HEK293T (cell line): Measurements from ENCODE around the gene R3HDM2.

Experiments used
- CTCF ChIA-PET: fragments of 350-600 bp; formaldehyde crosslinking; extraction: SDS; loops from one replicate; lab custom pipeline; 2021; ENCODE audit warnings: antibody characterized with exemption, inconsistent platforms; lab: Yijun Ruan, JAX
- POLR2A ChIA-PET: fragments of 350-600 bp; formaldehyde crosslinking; extraction: SDS; loops from one replicate; lab custom pipeline; 2020; ENCODE audit warnings: antibody characterized with exemption, inconsistent platforms; lab: Yijun Ruan, JAX
- DNase-seq: peaks from one replicate; pipeline ENCODE4 v3.0.0; 2012; ENCODE audit warnings: mixed read lengths; ENCODE audit errors: extremely low spot score
- ARNT ChIP-seq: fragments of 450-650 bp; IDR thresholded peaks from 2 replicates; pipeline ENCODE4 v1.6.1; 2017; ENCODE audit warnings: mild to moderate bottlenecking
- BHLHE40 ChIP-seq: fragments of 450-650 bp; IDR thresholded peaks from 2 replicates; pipeline ENCODE4 v1.6.1; 2016; ENCODE audit warnings: mild to moderate bottlenecking, moderate library complexity, borderline replicate concordance
- CTBP1 ChIP-seq: fragments of 450-650 bp; IDR thresholded peaks from 2 replicates; pipeline ENCODE4 v1.6.1; 2016; ENCODE audit warnings: borderline replicate concordance
- ELF4 ChIP-seq: fragments of 450-650 bp; IDR thresholded peaks from 2 replicates; pipeline ENCODE4 v1.6.1; 2017; ENCODE audit warnings: antibody characterized with exemption
- FOXA1 ChIP-seq: fragments of 450-650 bp; IDR thresholded peaks from 2 replicates; pipeline ENCODE4 v1.6.1; 2016; ENCODE audit warnings: mild to moderate bottlenecking
- FOXK2 ChIP-seq: fragments of 450-650 bp; IDR thresholded peaks from 2 replicates; pipeline ENCODE4 v1.6.1; 2016; ENCODE audit warnings: mild to moderate bottlenecking
- FOXM1 ChIP-seq: fragments of 450-650 bp; IDR thresholded peaks from 2 replicates; pipeline ENCODE4 v1.6.1; 2017; ENCODE audit warnings: mild to moderate bottlenecking, borderline replicate concordance
- HDGF ChIP-seq: fragments of 450-650 bp; IDR thresholded peaks from 2 replicates; pipeline ENCODE4 v1.6.1; 2017; ENCODE audit warnings: antibody characterized with exemption, borderline replicate concordance
- L3MBTL2 ChIP-seq: fragments of 450-650 bp; conservative IDR thresholded peaks from 2 replicates; pipeline ENCODE4 v1.6.1; 2016; ENCODE audit warnings: mild to moderate bottlenecking
- LEF1 ChIP-seq: fragments of 450-650 bp; IDR thresholded peaks from 2 replicates; pipeline ENCODE4 v1.6.1; 2017; ENCODE audit warnings: mild to moderate bottlenecking, borderline replicate concordance
- NFRKB ChIP-seq: fragments of 450-650 bp; IDR thresholded peaks from 2 replicates; pipeline ENCODE4 v1.6.1; 2016; ENCODE audit warnings: mild to moderate bottlenecking, moderate library complexity
- SP1 ChIP-seq: fragments of 450-650 bp; IDR thresholded peaks from 2 replicates; pipeline ENCODE4 v1.6.1; 2017
- SUZ12 ChIP-seq: fragments of 450-650 bp; IDR thresholded peaks from 2 replicates; pipeline ENCODE4 v1.6.1; 2016; ENCODE audit warnings: mild to moderate bottlenecking
- TARDBP ChIP-seq: fragments of 450-650 bp; IDR thresholded peaks from 2 replicates; pipeline ENCODE4 v1.6.1; 2016
- ZNF384 ChIP-seq: fragments of 450-650 bp; IDR thresholded peaks from 2 replicates; pipeline ENCODE4 v1.6.1; 2016
- TF ChIP-seq, protein P1 (sequence below): fragments of 450-650 bp; IDR thresholded peaks from 2 replicates; pipeline ENCODE4 v1.6.1; 2016

The R3HDM2 gene

DNA sequence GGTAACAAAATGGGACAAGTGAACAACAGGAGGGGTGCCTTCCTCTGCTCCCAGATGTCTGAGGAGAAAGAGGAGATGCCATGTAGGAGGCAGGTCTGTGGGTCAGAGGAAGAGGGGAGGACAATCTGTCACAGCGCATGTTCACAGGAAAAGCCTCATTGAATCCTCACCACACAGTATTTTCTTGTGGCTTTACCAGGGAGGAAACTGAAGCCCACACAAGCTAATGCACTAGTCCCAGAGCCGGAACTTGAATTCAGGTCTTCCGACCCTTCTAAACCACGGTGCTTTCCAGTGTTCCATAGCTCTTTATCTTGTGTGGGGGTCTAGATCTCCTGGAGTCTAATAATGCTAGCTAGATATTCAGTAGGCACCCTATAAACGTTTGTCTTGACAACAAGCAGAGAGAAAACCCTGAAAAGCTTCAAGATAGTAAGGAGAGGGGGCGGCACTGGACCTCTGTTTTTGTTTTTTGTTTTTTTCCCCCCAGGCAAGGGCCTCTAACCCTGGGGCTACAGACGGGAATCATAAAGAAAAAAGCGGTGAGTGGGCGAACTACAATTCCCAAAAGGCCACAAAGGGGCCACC lies 201.7 kb downstream of the R3HDM2 start:
- TF ChIP-seq FOXA1 (no peak), L3MBTL2 (no peak), NFRKB (no peak), CTBP1 (no peak), FOXM1 (no peak), SUZ12 (no peak), FOXK2 (no peak), ELF4 (no peak), HDGF (no peak)
- TF ChIP-seq, protein P1, sequence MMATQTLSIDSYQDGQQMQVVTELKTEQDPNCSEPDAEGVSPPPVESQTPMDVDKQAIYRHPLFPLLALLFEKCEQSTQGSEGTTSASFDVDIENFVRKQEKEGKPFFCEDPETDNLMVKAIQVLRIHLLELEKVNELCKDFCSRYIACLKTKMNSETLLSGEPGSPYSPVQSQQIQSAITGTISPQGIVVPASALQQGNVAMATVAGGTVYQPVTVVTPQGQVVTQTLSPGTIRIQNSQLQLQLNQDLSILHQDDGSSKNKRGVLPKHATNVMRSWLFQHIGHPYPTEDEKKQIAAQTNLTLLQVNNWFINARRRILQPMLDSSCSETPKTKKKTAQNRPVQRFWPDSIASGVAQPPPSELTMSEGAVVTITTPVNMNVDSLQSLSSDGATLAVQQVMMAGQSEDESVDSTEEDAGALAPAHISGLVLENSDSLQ, result no peak
- POLR2A ChIA-PET, result interaction anchor here (0.5 to 5.5 kb wide), 17 partner anchors 8 to 237 kb away, joined by 3 to 87 read pairs (median 4); partner anchors contain the start of genes INHBE, LRP1, NEMP1 and NXPH4
- DNase-seq, result no peak
- CTCF ChIA-PET, result interaction anchor here (0.6 to 2.5 kb wide), 5 partner anchors 11 to 1151 kb away, joined by 3 to 21 read pairs (median 15); no protein-coding TSS in a partner anchor

DNA sequence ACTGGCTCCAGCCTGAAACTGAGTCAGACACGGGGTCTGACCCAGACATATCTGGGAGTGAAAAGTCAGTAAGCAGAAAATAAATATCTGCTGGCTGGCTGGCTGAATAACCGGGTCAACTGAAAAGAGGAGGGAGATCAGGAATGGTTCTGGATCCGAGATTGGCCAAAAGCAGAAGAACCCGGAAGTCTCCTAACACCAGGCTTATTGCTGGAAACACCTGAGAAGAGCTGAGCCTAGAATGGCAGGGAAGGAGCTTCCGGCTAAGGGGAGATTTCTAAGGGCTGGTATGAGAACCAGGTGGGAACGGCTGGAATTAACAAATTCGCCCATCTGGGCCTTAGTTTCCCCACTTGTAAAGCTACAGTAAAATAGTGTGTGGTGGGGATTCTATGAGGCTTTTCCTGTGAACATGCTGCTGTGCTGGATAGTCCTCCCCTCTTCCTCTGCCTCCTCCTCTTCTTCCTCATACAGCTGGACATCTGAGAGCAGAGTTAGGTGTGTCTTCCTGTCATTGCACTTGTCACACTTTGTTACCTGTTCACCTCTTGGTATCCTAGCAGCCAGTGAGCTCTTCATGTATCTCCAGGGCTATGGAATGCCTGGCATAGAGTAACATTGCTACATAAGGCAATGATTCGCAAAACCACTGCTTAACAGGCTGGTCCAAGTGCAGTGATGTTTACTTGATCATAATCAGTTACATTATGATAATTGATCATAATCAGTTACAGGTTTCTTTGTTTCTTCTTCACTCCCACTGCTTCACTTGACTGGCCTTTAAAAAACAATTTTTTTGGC lies 203.3 kb downstream of the R3HDM2 start:
- CTCF ChIA-PET, result interaction anchor here (0.7 to 2.7 kb wide), 4 partner anchors 10 to 15 kb away, joined by 3 to 18 read pairs (median 9); a partner anchor contains a TSS
- POLR2A ChIA-PET, result interaction anchor here (0.8 to 2.3 kb wide), 8 partner anchors 9 to 232 kb away, joined by 3 to 9 read pairs (median 4); partner anchors contain the start of genes GLI1, INHBE, NEMP1 and NXPH4
- no peak for DNase-seq
- TF ChIP-seq FOXM1, result no peak
- no peak for TF ChIP-seq TARDBP
- no peak for TF ChIP-seq L3MBTL2
- TF ChIP-seq LEF1, result no peak
- no peak for TF ChIP-seq SUZ12
- TF ChIP-seq CTBP1, result no peak
- no peak for TF ChIP-seq ELF4
- TF ChIP-seq HDGF, result no peak
- no peak for TF ChIP-seq BHLHE40
- TF ChIP-seq SP1, result no peak
- TF ChIP-seq, protein P1, result no peak
- TF ChIP-seq FOXK2, result no peak
- no peak for TF ChIP-seq ZNF384
- no peak for TF ChIP-seq ARNT

DNA sequence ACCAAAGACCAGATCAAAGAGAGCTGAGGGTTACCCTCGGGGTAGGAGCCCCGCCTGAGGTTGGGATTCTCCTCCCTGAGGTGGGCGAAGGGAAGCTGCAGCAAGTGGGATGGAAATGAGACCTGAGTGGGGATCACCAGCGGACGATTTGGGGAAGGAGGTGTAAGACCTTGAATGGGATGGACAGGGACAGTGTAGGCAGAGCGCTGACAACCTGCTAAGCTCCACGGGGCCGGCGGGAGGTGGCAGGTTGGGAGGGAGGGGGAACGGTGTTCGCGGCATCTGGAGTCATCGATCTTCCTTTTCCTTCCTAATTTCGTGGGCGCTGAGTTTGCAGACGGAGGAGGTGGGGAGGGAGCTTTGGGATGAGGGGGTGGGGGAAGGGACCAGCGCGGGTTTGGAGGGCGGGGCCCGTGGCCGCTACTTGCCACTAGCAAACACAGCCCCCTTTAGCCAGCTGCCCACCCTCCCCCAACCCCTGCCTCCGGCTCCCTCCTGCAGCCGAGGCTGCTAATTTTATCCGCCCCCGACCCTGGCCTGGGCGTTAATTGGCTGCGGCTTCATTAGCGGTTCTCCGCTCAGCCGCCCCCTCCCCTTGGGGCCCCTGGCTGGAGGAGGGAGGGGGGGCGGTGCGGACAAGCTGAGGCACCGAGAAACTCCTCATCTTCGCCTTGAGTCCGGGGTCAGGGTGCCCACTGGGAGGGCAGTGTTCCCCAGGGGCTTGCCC lies 204.1 kb downstream of the R3HDM2 start:
- CTCF ChIA-PET, result interaction anchor here (1.0 to 2.7 kb wide), 5 partner anchors 9 to 16 kb away, joined by 5 to 18 read pairs (median 9); a partner anchor contains a TSS
- POLR2A ChIA-PET, result interaction anchor here (0.8 to 2.3 kb wide), 7 partner anchors 9 to 228 kb away, joined by 3 to 9 read pairs (median 4); partner anchors contain the start of genes INHBE, NEMP1 and NXPH4
- DNase-seq, result no peak
- TF ChIP-seq FOXK2, result no peak
- no peak for TF ChIP-seq ZNF384
- no peak for TF ChIP-seq SP1
- TF ChIP-seq NFRKB, result no peak
- no peak for TF ChIP-seq FOXA1
- TF ChIP-seq FOXM1, result no peak
- TF ChIP-seq ARNT, result no peak
- no peak for TF ChIP-seq LEF1
- no peak for TF ChIP-seq ELF4
- TF ChIP-seq, protein P1, result no peak

DNA sequence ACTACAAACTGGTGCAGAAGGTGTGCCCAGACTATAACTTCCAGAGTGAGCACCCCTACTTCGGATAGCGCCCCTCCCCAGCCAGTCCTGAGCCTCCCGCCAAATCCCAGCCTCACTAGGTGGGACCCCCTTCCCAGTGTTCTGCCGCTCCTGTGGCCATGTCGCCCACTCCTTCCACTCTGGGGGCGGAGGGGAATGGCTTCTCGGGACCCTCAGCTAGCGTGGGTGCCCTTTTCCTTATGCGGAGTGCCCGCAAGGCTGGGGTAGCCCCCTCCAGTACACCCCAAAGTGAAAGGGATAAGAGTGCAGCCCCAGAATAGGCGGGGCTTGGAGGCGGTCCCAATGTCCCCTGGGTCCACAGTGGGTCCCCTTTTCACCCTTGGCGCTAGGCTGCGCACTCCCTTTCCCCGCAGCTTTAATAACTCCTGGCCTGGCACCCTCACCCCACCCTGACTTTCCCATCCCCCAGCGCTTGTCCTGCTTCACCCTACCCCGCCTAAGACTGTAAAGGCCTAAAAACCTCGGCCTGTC lies 205.1 kb downstream of the R3HDM2 start:
- CTCF ChIA-PET, result interaction anchor here (1.0 to 2.7 kb wide), 3 partner anchors 8 to 17 kb away, joined by 5 to 18 read pairs (median 10); no protein-coding TSS in a partner anchor

DNA sequence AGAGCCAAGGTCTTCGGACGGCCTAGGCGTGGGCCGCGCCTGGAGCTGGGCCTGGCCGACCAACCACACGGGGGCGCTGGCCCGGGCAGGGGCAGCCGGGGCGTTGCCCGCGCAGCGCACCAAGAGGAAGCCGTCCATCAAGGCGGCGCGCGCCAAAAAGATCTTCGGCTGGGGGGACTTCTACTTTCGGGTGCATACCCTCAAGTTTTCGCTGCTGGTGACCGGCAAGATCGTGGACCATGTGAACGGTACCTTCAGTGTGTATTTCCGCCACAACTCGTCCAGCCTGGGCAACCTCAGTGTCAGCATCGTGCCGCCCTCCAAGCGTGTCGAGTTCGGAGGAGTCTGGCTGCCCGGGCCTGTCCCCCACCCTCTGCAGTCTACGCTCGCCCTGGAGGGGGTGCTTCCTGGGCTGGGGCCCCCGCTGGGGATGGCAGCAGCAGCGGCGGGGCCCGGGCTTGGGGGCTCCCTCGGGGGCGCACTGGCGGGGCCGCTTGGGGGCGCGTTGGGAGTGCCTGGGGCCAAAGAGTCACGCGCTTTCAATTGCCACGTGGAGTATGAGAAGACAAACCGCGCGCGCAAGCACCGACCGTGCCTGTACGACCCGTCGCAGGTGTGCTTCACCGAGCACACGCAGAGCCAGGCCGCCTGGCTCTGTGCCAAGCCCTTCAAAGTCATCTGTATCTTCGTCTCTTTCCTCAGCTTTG lies 205.7 kb downstream of the R3HDM2 start:
- CTCF ChIA-PET, result interaction anchor here (0.7 to 0.9 kb wide), 3 partner anchors 11 to 39 kb away, joined by 3 to 4 read pairs (median 4); no protein-coding TSS in a partner anchor
- POLR2A ChIA-PET, result interaction anchor here (0.6 to 1.0 kb wide), 2 partner anchors 15 to 768 kb away, joined by 3 read pairs; no protein-coding TSS in a partner anchor
- TF ChIP-seq NFRKB (no peak), LEF1 (no peak), TARDBP (no peak), ELF4 (no peak), L3MBTL2 (no peak), CTBP1 (no peak), HDGF (no peak), ZNF384 (no peak), ARNT (no peak), FOXK2 (no peak), SUZ12 (no peak), BHLHE40 (no peak), SP1 (no peak), FOXM1 (no peak), FOXA1 (no peak)
- TF ChIP-seq, protein P1, result no peak
- DNase-seq, result no peak

More for the DNA sequence above, 205.1 kb downstream of the R3HDM2 start:
- no peak for DNase-seq
- TF ChIP-seq NFRKB (no peak), ZNF384 (no peak), ELF4 (no peak), FOXK2 (no peak), SUZ12 (no peak), TARDBP (no peak), CTBP1 (no peak)
- POLR2A ChIA-PET, result interaction anchor here (2.3 kb wide), 1 partner anchor 12 kb away, joined by 9 read pairs; a partner anchor contains a TSS
